ENCODE measurements around the gene CLDN5.
"Not testable (repeated sequence)": the region's sequence is repeated elsewhere in the genome, so short reads cannot be mapped to it uniquely, and the experiment has no call there.

The CLDN5 gene

GRCh38 chr22:19524170-19525115 is at the start of gene CLDN5:
CLDN5 (minus strand) TSS chr22:19524410; CDS start chr22:19524255, 155 bp downstream.
- DNase-seq: no peak

- no peak for DNase-seq
Measured at GRCh38 chr22:19571995-19572394, 47.8 kb upstream of the CLDN5 start.

- DNase-seq: no peak
Measured at GRCh38 chr22:19571207-19571795, 47.1 kb upstream of the CLDN5 start.

- no peak for DNase-seq
Measured at GRCh38 chr22:19569976-19570375, 45.8 kb upstream of the CLDN5 start.

GRCh38 chr22:19569276-19569640 is 45.0 kb upstream of the CLDN5 start:
- DNase-seq: no peak

- DNase-seq: no peak
Measured at GRCh38 chr22:19568337-19569275, 44.4 kb upstream of the CLDN5 start.

GRCh38 chr22:19567157-19568009 is 43.2 kb upstream of the CLDN5 start:
- DNase-seq: no peak

- DNase-seq: no peak
Measured at GRCh38 chr22:19566279-19567156, 42.3 kb upstream of the CLDN5 start.

- no peak for DNase-seq
Measured at GRCh38 chr22:19565382-19566278, 41.4 kb upstream of the CLDN5 start.

- no peak for DNase-seq
Measured at GRCh38 chr22:19559956-19560355, 35.7 kb upstream of the CLDN5 start.

- DNase-seq: no peak
Measured at GRCh38 chr22:19559324-19559811, 35.2 kb upstream of the CLDN5 start.

- no peak for DNase-seq
Measured at GRCh38 chr22:19556963-19557545, 32.8 kb upstream of the CLDN5 start.

- DNase-seq: no peak
Measured at GRCh38 chr22:19555651-19556050, 31.4 kb upstream of the CLDN5 start.

GRCh38 chr22:19554834-19555404 is 30.7 kb upstream of the CLDN5 start:
- DNase-seq: no peak

GRCh38 chr22:19553201-19553600 is 29.0 kb upstream of the CLDN5 start:
- DNase-seq: no peak

- no peak for DNase-seq
Measured at GRCh38 chr22:19550382-19550781, 26.2 kb upstream of the CLDN5 start.

GRCh38 chr22:19549428-19549827 is 25.2 kb upstream of the CLDN5 start:
- DNase-seq: no peak

GRCh38 chr22:19548964-19549363 is 24.8 kb upstream of the CLDN5 start:
- no peak for DNase-seq

GRCh38 chr22:19548427-19548826 is 24.2 kb upstream of the CLDN5 start:
- not testable (repeated sequence) for DNase-seq
